Measurements from ENCODE around the gene TNFAIP6. TPM values are rescaled to one million over a fixed set of nuclear protein-coding genes. Genes with fewer than 3 reads are reported as not detected.

TNFAIP6 gene
- total RNA-seq, 4 donors from 2014 or later = 0.45 TPM; not detected in 3

GRCh38 chr2:151422917-151423439 is 65.6 kb downstream of the TNFAIP6 start:
- 81% methylated on average over 3 of the region's 3 CpGs for WGBS
- H3K27ac ChIP-seq = no peak overlapping the region
- H3K4me1 ChIP-seq = no peaks in the 10 kb centered on the region
- peaks cover 65% of the 10 kb centered on the region for H3K36me3 ChIP-seq
- no peaks in the 10 kb centered on the region for H3K27me3 ChIP-seq
- H3K4me3 ChIP-seq = no peak overlapping the region
- H3K9me3 ChIP-seq = no peaks in the 10 kb centered on the region
- TF ChIP-seq CTCF (IDR thresholded peaks at IDR 0.05) (no peak), POLR2AphosphoS5 (IDR thresholded peaks at IDR 0.05) (no peak), POLR2A (IDR thresholded peaks at IDR 0.05) (no peak), EP300 (IDR thresholded peaks at IDR 0.05) (no peak)
- DNase-seq (ENCODE audit: low spot score in 2 of 2) = no peak

- WGBS = 90% methylated on average over 3 of the region's 3 CpGs
These were observed 66.4 kb downstream of the TNFAIP6 start for GRCh38 chr2:151423760-151424159.

More at GRCh38 chr2:151423760-151424159, 66.4 kb downstream of the TNFAIP6 start:
- Histone ChIP-seq H3K27me3 (no peaks in the 10 kb centered on the region), H3K4me3 (no peak overlapping the region), H3K27ac (no peak overlapping the region), H3K36me3 (peaks cover 60% of the 10 kb centered on the region), H3K4me1 (no peaks in the 10 kb centered on the region), H3K9me3 (no peaks in the 10 kb centered on the region)
- TF ChIP-seq POLR2AphosphoS5 (IDR thresholded peaks at IDR 0.05) = no peak
- TF ChIP-seq EP300 (IDR thresholded peaks at IDR 0.05) = no peak
- TF ChIP-seq POLR2A (IDR thresholded peaks at IDR 0.05) = no peak
- no peak for TF ChIP-seq CTCF (IDR thresholded peaks at IDR 0.05)
- DNase-seq (ENCODE audit: low spot score in 2 of 2) = no peak

Other genes with a start within 250 kb of the TNFAIP6 start
- 1 to 10 TPM; 1.9 to 5.1 (median 4.3) TPM for gene RBM43, start 95.7 kb upstream of the TNFAIP6 start, total RNA-seq
- 10 to 100 TPM in 1 of 4 donors, 1 to 10 TPM in 3; 4.7 to 10.2 (median 8.5) TPM for gene NMI, start 67.9 kb upstream of the TNFAIP6 start, total RNA-seq
- gene RIF1, start 52.3 kb downstream of the TNFAIP6 start, total RNA-seq = 10 to 100 TPM; 24.8 to 58.8 (median 33.5) TPM

All from suprapubic skin (tissue), 4 donors.